Sigmoid colon (tissue), 4 donors: Measurements from ENCODE around the gene HIVEP1.

Experiments
- EP300 ChIP-seq, 4 donors: sonication (generic); formaldehyde crosslinking; IDR thresholded peaks; one replicate each; pipeline ENCODE4 v1.6.1; 2017; ENCODE audit warnings: antibody characterized with exemption in 4 of 4
- TF ChIP-seq, protein P1 (sequence below), 4 experiments: fragments of 450-650 bp in 3 of 4; fragments of 200-600 bp in 1 of 4; IDR thresholded peaks; one replicate each; pipeline ENCODE4 v1.5.1; 2016 to 2019; ENCODE audit warnings: antibody characterized with exemption in 4 of 4, mild to moderate bottlenecking in 3 of 4, moderate library complexity in 2 of 4

- TF ChIP-seq, protein P1, sequence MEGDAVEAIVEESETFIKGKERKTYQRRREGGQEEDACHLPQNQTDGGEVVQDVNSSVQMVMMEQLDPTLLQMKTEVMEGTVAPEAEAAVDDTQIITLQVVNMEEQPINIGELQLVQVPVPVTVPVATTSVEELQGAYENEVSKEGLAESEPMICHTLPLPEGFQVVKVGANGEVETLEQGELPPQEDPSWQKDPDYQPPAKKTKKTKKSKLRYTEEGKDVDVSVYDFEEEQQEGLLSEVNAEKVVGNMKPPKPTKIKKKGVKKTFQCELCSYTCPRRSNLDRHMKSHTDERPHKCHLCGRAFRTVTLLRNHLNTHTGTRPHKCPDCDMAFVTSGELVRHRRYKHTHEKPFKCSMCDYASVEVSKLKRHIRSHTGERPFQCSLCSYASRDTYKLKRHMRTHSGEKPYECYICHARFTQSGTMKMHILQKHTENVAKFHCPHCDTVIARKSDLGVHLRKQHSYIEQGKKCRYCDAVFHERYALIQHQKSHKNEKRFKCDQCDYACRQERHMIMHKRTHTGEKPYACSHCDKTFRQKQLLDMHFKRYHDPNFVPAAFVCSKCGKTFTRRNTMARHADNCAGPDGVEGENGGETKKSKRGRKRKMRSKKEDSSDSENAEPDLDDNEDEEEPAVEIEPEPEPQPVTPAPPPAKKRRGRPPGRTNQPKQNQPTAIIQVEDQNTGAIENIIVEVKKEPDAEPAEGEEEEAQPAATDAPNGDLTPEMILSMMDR (IDR thresholded peaks at IDR 0.05) = no peak
- no peak for TF ChIP-seq EP300 (IDR thresholded peaks at IDR 0.05)
Observed at GRCh38 chr6:12010635-12011275, 1.4 kb upstream of the HIVEP1 start.
